ENCODE results near the gene MKX. TPM values are rescaled to one million over a fixed set of nuclear protein-coding genes. Genes with fewer than 3 reads are reported as not detected.

MKX gene
- total and polyA plus RNA-seq, 4 donors = 0.57 to 3.0 (median 2.0) TPM; not detected in 1

DNA sequence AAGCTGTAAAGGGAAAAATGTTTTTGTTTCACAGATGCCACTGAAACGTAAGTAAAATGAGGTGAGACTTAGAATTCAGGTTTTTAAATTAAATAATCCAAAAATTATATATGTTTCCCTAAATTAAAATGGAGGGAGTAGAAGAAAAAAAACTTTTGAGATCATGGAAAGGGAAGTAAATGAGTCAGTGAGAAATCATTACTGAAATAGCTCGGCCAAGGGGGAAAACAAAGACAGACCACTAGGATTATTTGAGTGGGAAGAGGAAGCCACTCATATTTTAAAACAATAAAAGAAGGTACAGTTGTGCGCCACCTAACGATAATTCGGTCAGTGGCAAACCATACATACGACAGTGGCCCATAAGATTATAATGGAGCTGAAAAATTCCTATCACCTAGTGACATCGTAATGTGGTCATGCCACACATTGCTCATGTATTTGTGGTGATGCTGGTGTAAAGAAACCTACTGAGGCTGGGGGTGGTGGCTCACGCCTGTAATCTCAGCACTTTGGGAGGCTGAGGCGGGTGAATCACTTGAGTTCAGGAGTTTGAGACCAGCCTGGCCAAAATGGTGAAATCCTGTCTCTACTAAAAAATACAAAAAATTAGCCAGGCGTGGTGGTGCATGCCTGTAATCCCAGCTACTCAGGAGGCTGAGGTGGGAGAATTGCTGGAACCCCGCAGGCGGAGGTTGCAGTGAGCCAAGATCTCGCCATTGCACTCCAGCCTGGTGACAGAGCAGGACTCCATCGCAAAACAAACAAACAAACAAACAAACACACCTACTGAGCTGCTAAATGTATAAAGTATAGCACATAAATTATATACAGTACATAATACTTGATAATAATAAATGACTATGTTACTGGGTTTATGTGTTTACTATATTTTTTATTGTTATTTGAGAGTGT lies 64.7 kb downstream of the MKX start:
- no peak overlapping the region for H3K27ac ChIP-seq (ENCODE audit: low read depth in 1 of 2, low read length in 2 of 2)
- WGBS = 90% methylated on average over 14 of the region's 14 CpGs
- H3K9ac ChIP-seq (ENCODE audit: low read depth in 1 of 2, low read length in 2 of 2) = no peak overlapping the region
- H3K4me3 ChIP-seq (ENCODE audit: low read depth in 1 of 3, low read length in 3 of 3) = no peak overlapping the region
- H3K9me3 ChIP-seq (ENCODE audit: control insufficient read depth in 4 of 4, low read length in 3 of 4) = no peaks in the 10 kb centered on the region
- H3K36me3 ChIP-seq (ENCODE audit: control insufficient read depth in 4 of 4, insufficient read depth in 3 of 4, low read depth in 1 of 4, low read length in 3 of 4) = no peaks in the 10 kb centered on the region
- no peak for DNase-seq (ENCODE audit: low spot score)
- no peaks in the 10 kb centered on the region for H3K27me3 ChIP-seq (ENCODE audit: control insufficient read depth in 4 of 4, insufficient read depth in 4 of 4, low read length in 3 of 4)
- H3K4me1 ChIP-seq (ENCODE audit: control insufficient read depth in 4 of 4, insufficient read depth in 4 of 4, low read length in 3 of 4) = no peaks in the 10 kb centered on the region
- no peak for TF ChIP-seq HNF4A (conservative IDR thresholded peaks at IDR 0.05)
- TF ChIP-seq HNF4G (IDR thresholded peaks at IDR 0.05) = no peak
- no peak for TF ChIP-seq RAD21 (IDR thresholded peaks at IDR 0.05)
- no peak for TF ChIP-seq GABPA (IDR thresholded peaks at IDR 0.05 in 1 of 2, conservative IDR thresholded peaks at IDR 0.05 in 1 of 2)

DNA sequence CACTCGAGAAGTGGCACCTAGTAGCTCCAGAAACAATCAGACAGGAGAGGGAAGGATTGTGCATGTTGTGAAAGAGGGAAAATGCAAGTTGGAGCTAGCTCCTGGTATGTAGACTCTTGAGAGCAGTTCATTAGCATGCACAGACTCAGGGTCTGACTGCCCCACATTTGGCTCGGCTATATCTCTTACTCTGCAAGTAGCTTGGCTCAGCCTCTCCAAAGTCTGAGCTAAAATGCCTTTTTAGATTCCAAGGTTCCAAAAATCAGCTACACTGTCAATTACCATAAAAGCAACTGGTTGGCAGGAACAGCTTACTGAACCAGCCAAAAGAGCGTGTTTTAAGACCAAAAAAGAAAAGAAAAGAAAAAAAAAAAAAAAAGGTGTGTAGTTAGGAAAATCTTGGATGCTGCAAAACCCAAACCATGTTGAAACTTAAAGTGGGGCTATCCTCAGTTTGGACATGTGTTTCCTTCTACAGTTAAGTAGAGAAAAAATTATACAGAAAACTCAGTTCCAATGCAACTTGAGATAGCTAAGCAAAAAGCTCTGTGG lies 65.5 kb downstream of the MKX start:
- 71% methylated on average over 3 of the region's 3 CpGs for WGBS
- Histone ChIP-seq H3K4me1 (ENCODE audit: control insufficient read depth in 4 of 4, insufficient read depth in 4 of 4, low read length in 3 of 4) (no peaks in the 10 kb centered on the region), H3K4me3 (ENCODE audit: low read depth in 1 of 3, low read length in 3 of 3) (no peak overlapping the region), H3K36me3 (ENCODE audit: control insufficient read depth in 4 of 4, insufficient read depth in 3 of 4, low read depth in 1 of 4, low read length in 3 of 4) (no peaks in the 10 kb centered on the region), H3K9me3 (ENCODE audit: control insufficient read depth in 4 of 4, low read length in 3 of 4) (no peaks in the 10 kb centered on the region), H3K9ac (ENCODE audit: low read depth in 1 of 2, low read length in 2 of 2) (no peak overlapping the region), H3K27me3 (ENCODE audit: control insufficient read depth in 4 of 4, insufficient read depth in 4 of 4, low read length in 3 of 4) (no peaks in the 10 kb centered on the region), H3K27ac (ENCODE audit: low read depth in 1 of 2, low read length in 2 of 2) (no peak overlapping the region)
- no peak for TF ChIP-seq EGR1 (IDR thresholded peaks at IDR 0.05; ENCODE audit: low read depth in 2 of 2)
- no peak for TF ChIP-seq JUND (IDR thresholded peaks at IDR 0.05)
- DNase-seq (ENCODE audit: low spot score) = no peak

DNA sequence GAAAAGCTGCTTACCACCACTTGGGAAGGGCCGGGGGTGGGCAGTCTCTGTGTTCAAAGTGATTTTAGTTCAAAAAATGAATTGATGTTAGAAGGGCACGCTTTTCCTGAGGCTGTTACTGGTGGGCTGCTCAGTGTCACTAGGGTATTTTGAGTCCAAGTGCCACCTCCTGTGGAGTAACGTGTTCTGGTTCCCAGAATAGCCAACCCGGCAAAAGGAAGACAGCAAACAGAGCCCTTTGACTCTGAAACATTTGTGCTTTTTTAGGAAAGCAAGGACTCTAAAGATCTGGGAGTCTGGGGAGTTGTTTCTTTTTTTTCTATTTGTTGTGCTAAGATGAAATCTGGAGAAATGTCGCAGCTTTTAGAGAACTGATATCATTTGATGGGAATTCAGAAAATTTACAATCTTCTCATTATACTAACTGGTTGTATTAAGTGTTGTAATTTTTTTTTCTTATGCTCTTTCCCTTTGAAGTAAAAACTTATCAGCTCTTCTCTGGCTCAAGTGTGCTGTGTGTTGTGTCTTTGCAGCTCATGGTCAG lies 66.2 kb downstream of the MKX start:
- H3K27ac ChIP-seq (ENCODE audit: low read depth in 1 of 2, low read length in 2 of 2) = no peak overlapping the region
- TF ChIP-seq RXRA (IDR thresholded peaks at IDR 0.05) (no peak), YY1 (IDR thresholded peaks at IDR 0.05) (no peak), RAD21 (IDR thresholded peaks at IDR 0.05) (no peak), FOXA1 (IDR thresholded peaks at IDR 0.05) (no peak), SP1 (IDR thresholded peaks at IDR 0.05) (no peak), FOXA2 (IDR thresholded peaks at IDR 0.05) (no peak), EGR1 (IDR thresholded peaks at IDR 0.05; ENCODE audit: low read depth in 2 of 2) (no peak), TAF1 (conservative IDR thresholded peaks at IDR 0.05) (no peak), HNF4A (conservative IDR thresholded peaks at IDR 0.05) (no peak)
- TF ChIP-seq, protein P1, sequence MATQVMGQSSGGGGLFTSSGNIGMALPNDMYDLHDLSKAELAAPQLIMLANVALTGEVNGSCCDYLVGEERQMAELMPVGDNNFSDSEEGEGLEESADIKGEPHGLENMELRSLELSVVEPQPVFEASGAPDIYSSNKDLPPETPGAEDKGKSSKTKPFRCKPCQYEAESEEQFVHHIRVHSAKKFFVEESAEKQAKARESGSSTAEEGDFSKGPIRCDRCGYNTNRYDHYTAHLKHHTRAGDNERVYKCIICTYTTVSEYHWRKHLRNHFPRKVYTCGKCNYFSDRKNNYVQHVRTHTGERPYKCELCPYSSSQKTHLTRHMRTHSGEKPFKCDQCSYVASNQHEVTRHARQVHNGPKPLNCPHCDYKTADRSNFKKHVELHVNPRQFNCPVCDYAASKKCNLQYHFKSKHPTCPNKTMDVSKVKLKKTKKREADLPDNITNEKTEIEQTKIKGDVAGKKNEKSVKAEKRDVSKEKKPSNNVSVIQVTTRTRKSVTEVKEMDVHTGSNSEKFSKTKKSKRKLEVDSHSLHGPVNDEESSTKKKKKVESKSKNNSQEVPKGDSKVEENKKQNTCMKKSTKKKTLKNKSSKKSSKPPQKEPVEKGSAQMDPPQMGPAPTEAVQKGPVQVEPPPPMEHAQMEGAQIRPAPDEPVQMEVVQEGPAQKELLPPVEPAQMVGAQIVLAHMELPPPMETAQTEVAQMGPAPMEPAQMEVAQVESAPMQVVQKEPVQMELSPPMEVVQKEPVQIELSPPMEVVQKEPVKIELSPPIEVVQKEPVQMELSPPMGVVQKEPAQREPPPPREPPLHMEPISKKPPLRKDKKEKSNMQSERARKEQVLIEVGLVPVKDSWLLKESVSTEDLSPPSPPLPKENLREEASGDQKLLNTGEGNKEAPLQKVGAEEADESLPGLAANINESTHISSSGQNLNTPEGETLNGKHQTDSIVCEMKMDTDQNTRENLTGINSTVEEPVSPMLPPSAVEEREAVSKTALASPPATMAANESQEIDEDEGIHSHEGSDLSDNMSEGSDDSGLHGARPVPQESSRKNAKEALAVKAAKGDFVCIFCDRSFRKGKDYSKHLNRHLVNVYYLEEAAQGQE (IDR thresholded peaks at IDR 0.05) = no peak
- TF ChIP-seq, protein P2, sequence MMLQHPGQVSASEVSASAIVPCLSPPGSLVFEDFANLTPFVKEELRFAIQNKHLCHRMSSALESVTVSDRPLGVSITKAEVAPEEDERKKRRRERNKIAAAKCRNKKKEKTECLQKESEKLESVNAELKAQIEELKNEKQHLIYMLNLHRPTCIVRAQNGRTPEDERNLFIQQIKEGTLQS (IDR thresholded peaks at IDR 0.05) = no peak

More for the DNA sequence above, 66.2 kb downstream of the MKX start:
- Histone ChIP-seq H3K9ac (ENCODE audit: low read depth in 1 of 2, low read length in 2 of 2) (no peak overlapping the region), H3K9me3 (ENCODE audit: control insufficient read depth in 4 of 4, low read length in 3 of 4) (no peaks in the 10 kb centered on the region), H3K27me3 (ENCODE audit: control insufficient read depth in 4 of 4, insufficient read depth in 4 of 4, low read length in 3 of 4) (no peaks in the 10 kb centered on the region), H3K36me3 (ENCODE audit: control insufficient read depth in 4 of 4, insufficient read depth in 3 of 4, low read depth in 1 of 4, low read length in 3 of 4) (no peaks in the 10 kb centered on the region), H3K4me1 (ENCODE audit: control insufficient read depth in 4 of 4, insufficient read depth in 4 of 4, low read length in 3 of 4) (no peaks in the 10 kb centered on the region), H3K4me3 (ENCODE audit: low read depth in 1 of 3, low read length in 3 of 3) (no peak overlapping the region)
- DNase-seq (ENCODE audit: low spot score) = no peak
- WGBS = 74% methylated on average over 5 of the region's 5 CpGs

Data from liver (tissue), 9 donors.